ENCODE results near the gene TFF1. TPM values are rescaled to one million over a fixed set of nuclear protein-coding genes. Genes with fewer than 3 reads are reported as not detected.

The TFF1 gene
- polyA plus RNA-seq, 2 donors: 0.42 to 9.7 TPM

- 81 to 86% methylated on average over 24 of the region's 24 CpGs for WGBS, 2 donors
- Histone ChIP-seq H3K36me3 (ENCODE audit: control insufficient read depth in 2 of 2, insufficient read depth in 2 of 2, low read length in 1 of 2) (no peaks in the 10 kb centered on the region), H3K4me3 (ENCODE audit: low read depth in 1 of 2, low read length in 2 of 2) (no peak overlapping the region), H3K27me3 (ENCODE audit: control insufficient read depth in 1 of 2, insufficient read depth in 2 of 2, low read length in 2 of 2) (no peaks in the 10 kb centered on the region), H3K9me3 (ENCODE audit: control insufficient read depth in 2 of 2, insufficient read depth in 1 of 2, low read depth in 1 of 2, low read length in 1 of 2) (peaks cover 0 to 5% of the 10 kb centered on the region in 2 donors), H3K4me1 (ENCODE audit: control insufficient read depth in 2 of 2, insufficient read depth in 2 of 2, low read length in 1 of 2) (no peaks in the 10 kb centered on the region), H3K27ac (ENCODE audit: low read depth in 2 of 2, low read length in 1 of 2) (no peak overlapping the region)
Measured at GRCh38 chr21:42377211-42377950, 11.0 kb upstream of the TFF1 start.

GRCh38 chr21:42376338-42376982 lies 10.1 kb upstream of the TFF1 start:
- Histone ChIP-seq H3K27me3 (ENCODE audit: control insufficient read depth in 1 of 2, insufficient read depth in 2 of 2, low read length in 2 of 2) (no peaks in the 10 kb centered on the region), H3K4me3 (ENCODE audit: low read depth in 1 of 2, low read length in 2 of 2) (no peak overlapping the region), H3K36me3 (ENCODE audit: control insufficient read depth in 2 of 2, insufficient read depth in 2 of 2, low read length in 1 of 2) (no peaks in the 10 kb centered on the region), H3K4me1 (ENCODE audit: control insufficient read depth in 2 of 2, insufficient read depth in 2 of 2, low read length in 1 of 2) (no peaks in the 10 kb centered on the region), H3K9me3 (ENCODE audit: control insufficient read depth in 2 of 2, insufficient read depth in 1 of 2, low read depth in 1 of 2, low read length in 1 of 2) (peaks cover 0 to 3% of the 10 kb centered on the region in 2 donors), H3K27ac (ENCODE audit: low read depth in 2 of 2, low read length in 1 of 2) (no peak overlapping the region)
- WGBS, 2 donors: 54 to 55% methylated on average over 30 to 32 of the region's 32 CpGs

DNA sequence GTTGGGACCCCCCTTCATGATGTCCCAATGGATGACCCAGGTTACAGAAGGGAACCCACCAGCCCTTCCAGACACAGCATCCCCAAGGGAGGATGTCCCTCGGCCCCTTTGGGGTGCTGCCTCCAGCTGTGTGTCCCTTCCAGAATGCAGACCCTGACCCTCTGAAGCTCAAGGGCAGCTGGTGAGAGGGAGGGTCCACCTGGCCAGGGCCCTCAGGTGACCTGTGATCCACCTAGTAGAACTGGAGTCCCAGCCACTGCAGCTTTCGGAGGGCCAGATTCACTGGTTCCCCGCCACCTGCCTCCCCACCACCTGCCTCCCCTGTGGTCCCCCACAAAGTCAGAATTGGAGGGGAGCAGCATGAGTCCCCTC lies 9.6 kb upstream of the TFF1 start:
- no peak overlapping the region for H3K4me3 ChIP-seq (ENCODE audit: low read depth in 1 of 2, low read length in 2 of 2)
- no peaks in the 10 kb centered on the region for H3K4me1 ChIP-seq (ENCODE audit: control insufficient read depth in 2 of 2, insufficient read depth in 2 of 2, low read length in 1 of 2)
- no peaks in the 10 kb centered on the region for H3K36me3 ChIP-seq (ENCODE audit: control insufficient read depth in 2 of 2, insufficient read depth in 2 of 2, low read length in 1 of 2)
- peaks cover 0 to 3% of the 10 kb centered on the region in 2 donors for H3K9me3 ChIP-seq (ENCODE audit: control insufficient read depth in 2 of 2, insufficient read depth in 1 of 2, low read depth in 1 of 2, low read length in 1 of 2)
- WGBS, 2 donors: 77 to 88% methylated on average over 3 of the region's 3 CpGs
- no peak overlapping the region for H3K27ac ChIP-seq (ENCODE audit: low read depth in 2 of 2, low read length in 1 of 2)
- H3K27me3 ChIP-seq (ENCODE audit: control insufficient read depth in 1 of 2, insufficient read depth in 2 of 2, low read length in 2 of 2): no peaks in the 10 kb centered on the region

- Histone ChIP-seq H3K27ac (ENCODE audit: low read depth in 2 of 2, low read length in 1 of 2) (no peak overlapping the region), H3K27me3 (ENCODE audit: control insufficient read depth in 1 of 2, insufficient read depth in 2 of 2, low read length in 2 of 2) (no peaks in the 10 kb centered on the region), H3K4me1 (ENCODE audit: control insufficient read depth in 2 of 2, insufficient read depth in 2 of 2, low read length in 1 of 2) (no peaks in the 10 kb centered on the region), H3K4me3 (ENCODE audit: low read depth in 1 of 2, low read length in 2 of 2) (no peak overlapping the region), H3K9me3 (ENCODE audit: control insufficient read depth in 2 of 2, insufficient read depth in 1 of 2, low read depth in 1 of 2, low read length in 1 of 2) (peaks cover 0 to 3% of the 10 kb centered on the region in 2 donors), H3K36me3 (ENCODE audit: control insufficient read depth in 2 of 2, insufficient read depth in 2 of 2, low read length in 1 of 2) (no peaks in the 10 kb centered on the region)
- WGBS, 2 donors: 70 to 74% methylated on average over 11 of the region's 11 CpGs
Measured at GRCh38 chr21:42375506-42375905, 9.2 kb upstream of the TFF1 start.

GRCh38 chr21:42374864-42375499 lies 8.6 kb upstream of the TFF1 start:
- peaks cover 0 to 3% of the 10 kb centered on the region in 2 donors for H3K9me3 ChIP-seq (ENCODE audit: control insufficient read depth in 2 of 2, insufficient read depth in 1 of 2, low read depth in 1 of 2, low read length in 1 of 2)
- H3K4me3 ChIP-seq (ENCODE audit: low read depth in 1 of 2, low read length in 2 of 2): no peak overlapping the region
- no peak overlapping the region for H3K27ac ChIP-seq (ENCODE audit: low read depth in 2 of 2, low read length in 1 of 2)
- 27 to 36% methylated on average over 21 to 23 of the region's 23 CpGs for WGBS, 2 donors
- H3K4me1 ChIP-seq (ENCODE audit: control insufficient read depth in 2 of 2, insufficient read depth in 2 of 2, low read length in 1 of 2): no peaks in the 10 kb centered on the region
- H3K36me3 ChIP-seq (ENCODE audit: control insufficient read depth in 2 of 2, insufficient read depth in 2 of 2, low read length in 1 of 2): no peaks in the 10 kb centered on the region
- H3K27me3 ChIP-seq (ENCODE audit: control insufficient read depth in 1 of 2, insufficient read depth in 2 of 2, low read length in 2 of 2): no peaks in the 10 kb centered on the region

GRCh38 chr21:42374457-42374856 lies 8.1 kb upstream of the TFF1 start:
- H3K36me3 ChIP-seq (ENCODE audit: control insufficient read depth in 2 of 2, insufficient read depth in 2 of 2, low read length in 1 of 2): no peaks in the 10 kb centered on the region
- H3K27me3 ChIP-seq (ENCODE audit: control insufficient read depth in 1 of 2, insufficient read depth in 2 of 2, low read length in 2 of 2): no peaks in the 10 kb centered on the region
- peaks cover 0 to 3% of the 10 kb centered on the region in 2 donors for H3K9me3 ChIP-seq (ENCODE audit: control insufficient read depth in 2 of 2, insufficient read depth in 1 of 2, low read depth in 1 of 2, low read length in 1 of 2)
- no peak overlapping the region for H3K27ac ChIP-seq (ENCODE audit: low read depth in 2 of 2, low read length in 1 of 2)
- no peak overlapping the region for H3K4me3 ChIP-seq (ENCODE audit: low read depth in 1 of 2, low read length in 2 of 2)
- no peaks in the 10 kb centered on the region for H3K4me1 ChIP-seq (ENCODE audit: control insufficient read depth in 2 of 2, insufficient read depth in 2 of 2, low read length in 1 of 2)
- 50 to 63% methylated on average over 7 of the region's 7 CpGs for WGBS, 2 donors

DNA sequence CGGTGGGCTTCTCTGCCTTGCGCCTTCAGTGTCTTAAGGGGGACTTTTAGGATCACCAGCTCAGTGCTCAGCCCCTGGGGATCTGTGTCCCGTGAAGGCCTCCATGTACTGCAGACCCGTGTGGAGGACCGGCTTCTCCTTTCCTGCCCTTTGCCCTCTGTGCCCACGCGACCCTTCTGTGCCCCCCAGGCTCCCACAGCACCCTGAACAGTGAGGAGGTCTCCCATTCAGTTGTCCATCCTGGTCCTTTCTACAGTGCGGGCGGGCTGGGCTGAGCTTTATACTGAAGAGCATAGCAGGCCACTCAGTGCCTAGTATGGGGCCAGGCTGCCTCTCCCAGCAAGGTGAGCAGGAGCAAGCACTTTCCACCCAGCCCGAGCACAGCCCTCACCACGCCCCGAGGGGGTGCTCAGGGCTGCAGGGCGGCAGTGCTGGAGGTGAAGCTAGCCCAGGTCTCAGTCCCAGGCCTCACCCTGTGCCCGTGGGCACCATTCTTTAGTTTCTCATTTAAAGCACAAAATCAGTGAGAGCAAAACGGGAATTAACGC lies 7.6 kb upstream of the TFF1 start:
- Histone ChIP-seq H3K27ac (ENCODE audit: low read depth in 2 of 2, low read length in 1 of 2) (no peak overlapping the region), H3K4me3 (ENCODE audit: low read depth in 1 of 2, low read length in 2 of 2) (no peak overlapping the region), H3K4me1 (ENCODE audit: control insufficient read depth in 2 of 2, insufficient read depth in 2 of 2, low read length in 1 of 2) (no peaks in the 10 kb centered on the region), H3K27me3 (ENCODE audit: control insufficient read depth in 1 of 2, insufficient read depth in 2 of 2, low read length in 2 of 2) (no peaks in the 10 kb centered on the region), H3K36me3 (ENCODE audit: control insufficient read depth in 2 of 2, insufficient read depth in 2 of 2, low read length in 1 of 2) (no peaks in the 10 kb centered on the region), H3K9me3 (ENCODE audit: control insufficient read depth in 2 of 2, insufficient read depth in 1 of 2, low read depth in 1 of 2, low read length in 1 of 2) (peaks cover 0 to 3% of the 10 kb centered on the region in 2 donors)
- WGBS, 2 donors: 72 to 81% methylated on average over 16 of the region's 16 CpGs

DNA sequence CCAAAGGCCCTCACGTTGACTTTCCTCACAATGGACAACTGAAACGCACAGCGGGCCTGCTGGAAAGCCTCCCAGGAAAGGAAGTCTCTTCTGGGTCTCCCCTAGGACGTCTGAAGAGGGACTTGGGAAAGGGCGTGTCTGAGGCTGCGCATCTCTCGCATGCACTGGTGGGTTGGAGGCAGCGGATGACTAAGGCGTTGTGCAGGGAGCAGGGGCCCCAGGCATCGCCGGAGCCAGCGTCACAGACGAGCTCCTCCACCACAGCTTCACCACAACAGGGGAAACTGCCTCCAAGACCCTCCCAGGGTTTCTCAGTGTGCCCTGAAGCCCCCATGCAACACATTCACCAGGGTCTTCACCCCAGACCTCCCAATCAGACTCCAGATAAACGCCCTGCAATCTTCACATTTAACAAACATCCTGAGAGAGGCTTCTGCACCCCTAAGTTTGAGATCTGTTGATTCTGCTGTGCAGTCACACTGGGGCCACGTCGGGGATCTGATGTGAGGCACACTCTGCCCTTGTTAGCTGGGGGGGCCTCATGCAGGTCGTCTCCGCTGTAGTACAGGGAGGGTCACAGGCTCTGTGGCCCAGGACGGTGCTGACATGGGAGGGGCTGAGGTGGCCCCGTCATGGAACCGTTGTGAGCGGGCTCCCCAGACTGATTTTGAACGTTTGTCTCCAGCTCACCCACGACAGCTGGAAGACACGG lies 7.0 kb upstream of the TFF1 start:
- Histone ChIP-seq H3K27ac (ENCODE audit: low read depth in 2 of 2, low read length in 1 of 2) (no peak overlapping the region), H3K36me3 (ENCODE audit: control insufficient read depth in 2 of 2, insufficient read depth in 2 of 2, low read length in 1 of 2) (no peaks in the 10 kb centered on the region), H3K4me1 (ENCODE audit: control insufficient read depth in 2 of 2, insufficient read depth in 2 of 2, low read length in 1 of 2) (no peaks in the 10 kb centered on the region), H3K4me3 (ENCODE audit: low read depth in 1 of 2, low read length in 2 of 2) (no peak overlapping the region), H3K27me3 (ENCODE audit: control insufficient read depth in 1 of 2, insufficient read depth in 2 of 2, low read length in 2 of 2) (no peaks in the 10 kb centered on the region), H3K9me3 (ENCODE audit: control insufficient read depth in 2 of 2, insufficient read depth in 1 of 2, low read depth in 1 of 2, low read length in 1 of 2) (peaks cover 0 to 3% of the 10 kb centered on the region in 2 donors)
- 78 to 79% methylated on average over 25 of the region's 25 CpGs for WGBS, 2 donors

DNA sequence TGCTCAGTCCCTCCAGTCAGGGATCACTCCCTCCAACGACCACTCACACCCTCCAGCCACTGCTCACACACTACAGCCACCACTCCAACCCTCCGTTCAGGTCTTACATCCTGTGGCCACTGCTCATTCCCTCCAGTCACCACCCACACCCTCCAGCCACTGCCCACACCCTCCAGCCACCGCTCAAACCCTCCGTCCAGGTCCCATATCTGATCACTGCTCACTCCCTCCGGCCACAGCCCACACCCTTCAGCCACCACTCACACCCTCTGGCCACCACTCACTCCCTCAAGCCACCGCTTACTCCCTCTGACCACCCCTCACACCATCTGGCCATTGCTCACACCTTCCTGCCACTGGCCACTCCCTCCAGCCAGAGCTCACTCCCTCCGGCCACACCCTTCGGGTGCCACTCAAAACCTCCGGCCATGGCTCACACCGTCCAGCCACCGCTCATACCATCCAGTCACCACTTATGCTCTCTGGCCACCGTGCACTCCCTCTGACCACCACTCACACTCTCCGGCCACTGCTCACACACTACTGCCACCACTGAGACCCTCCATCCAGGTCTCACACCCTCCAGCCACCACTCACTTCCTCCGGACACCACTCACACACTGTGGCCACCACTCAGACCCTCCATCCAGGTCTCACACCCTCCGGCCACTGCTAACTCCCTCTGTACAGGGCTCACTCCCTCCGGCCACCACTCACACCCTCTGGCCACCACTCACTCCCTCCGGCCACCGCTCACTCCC lies 4.7 kb upstream of the TFF1 start:
- Histone ChIP-seq H3K27ac (ENCODE audit: low read depth in 2 of 2, low read length in 1 of 2) (no peak overlapping the region), H3K4me1 (ENCODE audit: control insufficient read depth in 2 of 2, insufficient read depth in 2 of 2, low read length in 1 of 2) (no peaks in the 10 kb centered on the region), H3K36me3 (ENCODE audit: control insufficient read depth in 2 of 2, insufficient read depth in 2 of 2, low read length in 1 of 2) (no peaks in the 10 kb centered on the region), H3K4me3 (ENCODE audit: low read depth in 1 of 2, low read length in 2 of 2) (no peak overlapping the region), H3K9me3 (ENCODE audit: control insufficient read depth in 2 of 2, insufficient read depth in 1 of 2, low read depth in 1 of 2, low read length in 1 of 2) (peaks cover 0 to 3% of the 10 kb centered on the region in 2 donors), H3K27me3 (ENCODE audit: control insufficient read depth in 1 of 2, insufficient read depth in 2 of 2, low read length in 2 of 2) (no peaks in the 10 kb centered on the region)
- 82 to 89% methylated on average over 18 of the region's 18 CpGs for WGBS, 2 donors

Data from esophagus (tissue), 2 donors.